Renal cortical epithelial cell (primary cell): Measurements from ENCODE around the gene COX4I2. TPM values are rescaled to one million over a fixed set of nuclear protein-coding genes. Genes with fewer than 3 reads are reported as not detected.
"Not testable (repeated sequence)": the region's sequence is repeated elsewhere in the genome, so short reads cannot be mapped to it uniquely, and the experiment has no call there.

Experiments
- DNase-seq: peaks from one replicate; pipeline ENCODE4 v3.0.0-alpha.2; 2011; ENCODE audit warnings: low read depth
- total RNA-seq: library from RNA; depleted of rRNA; stranded (reverse); fragments of >200 nt; gene quantifications from 2 replicates; pipeline ENCODE4 v1.2.3, GENCODE V29; 2014

Gene COX4I2
- total RNA-seq, 1 donor from 2014 or later: not detected

GRCh38 chr20:31654534-31654933, 16.8 kb downstream of the COX4I2 start:
- no peak for DNase-seq

GRCh38 chr20:31661625-31662371, 24.1 kb downstream of the COX4I2 start:
- DNase-seq: peak; percentile 50

GRCh38 chr20:31662372-31662854, 24.7 kb downstream of the COX4I2 start:
- no peak for DNase-seq

GRCh38 chr20:31663524-31663837, 25.8 kb downstream of the COX4I2 start:
- no peak for DNase-seq

- no peak for DNase-seq
Observed at GRCh38 chr20:31663838-31664695, 26.4 kb downstream of the COX4I2 start.

- no peak for DNase-seq
Observed at GRCh38 chr20:31664696-31665354, 27.1 kb downstream of the COX4I2 start.

GRCh38 chr20:31665753-31666152, 28.0 kb downstream of the COX4I2 start:
- no peak for DNase-seq

- DNase-seq: no peak
Observed at GRCh38 chr20:31666258-31667042, 28.7 kb downstream of the COX4I2 start.

- DNase-seq: no peak
Observed at GRCh38 chr20:31667315-31668285, 29.9 kb downstream of the COX4I2 start.

- not testable (repeated sequence) for DNase-seq
Observed at GRCh38 chr20:31668944-31669343, 31.2 kb downstream of the COX4I2 start.

- no peak for DNase-seq
Observed at GRCh38 chr20:31669876-31670275, 32.2 kb downstream of the COX4I2 start.

GRCh38 chr20:31670371-31671228, 32.9 kb downstream of the COX4I2 start:
- DNase-seq: no peak

- DNase-seq: no peak
Observed at GRCh38 chr20:31671324-31671723, 33.6 kb downstream of the COX4I2 start.

- no peak for DNase-seq
Observed at GRCh38 chr20:31673435-31673834, 35.7 kb downstream of the COX4I2 start.

- no peak for DNase-seq
Observed at GRCh38 chr20:31673943-31674463, 36.3 kb downstream of the COX4I2 start.

- DNase-seq: peak; percentile 57
Observed at GRCh38 chr20:31674895-31675827, 37.4 kb downstream of the COX4I2 start.

GRCh38 chr20:31675828-31676608, 38.3 kb downstream of the COX4I2 start:
- no peak for DNase-seq
